ENCODE measurements around the gene MEIOSIN. TPM values are rescaled to one million over a fixed set of nuclear protein-coding genes. Genes with fewer than 3 reads are reported as not detected.

MEIOSIN gene
- total and polyA plus RNA-seq, 4 donors = not detected

GRCh38 chr19:45785097-45785496, 51.9 kb downstream of the MEIOSIN start:
- WGBS = 88% methylated on average over 5 of the region's 5 CpGs
- Histone ChIP-seq H3K27me3 (ENCODE audit: control insufficient read depth in 4 of 4, insufficient read depth in 4 of 4, low read length in 3 of 4) (no peaks in the 10 kb centered on the region), H3K27ac (ENCODE audit: low read depth in 1 of 2, low read length in 2 of 2) (no peak overlapping the region), H3K4me3 (ENCODE audit: low read depth in 1 of 3, low read length in 3 of 3) (no peak overlapping the region), H3K4me1 (ENCODE audit: control insufficient read depth in 4 of 4, insufficient read depth in 4 of 4, low read length in 3 of 4) (peaks cover 0 to 4% (median 2%) of the 10 kb centered on the region in 4 donors), H3K9me3 (ENCODE audit: control insufficient read depth in 4 of 4, low read length in 3 of 4) (no peaks in the 10 kb centered on the region), H3K9ac (ENCODE audit: low read depth in 1 of 2, low read length in 2 of 2) (no peak overlapping the region), H3K36me3 (ENCODE audit: control insufficient read depth in 4 of 4, insufficient read depth in 3 of 4, low read depth in 1 of 4, low read length in 3 of 4) (peaks cover 0 to 29% (median 7%) of the 10 kb centered on the region in 4 donors)
- TF ChIP-seq SP1 (IDR thresholded peaks at IDR 0.05) (no peak), REST (IDR thresholded peaks at IDR 0.05) (no peak), ZBTB33 (IDR thresholded peaks at IDR 0.05) (no peak), FOXA1 (IDR thresholded peaks at IDR 0.05) (no peak), HNF4A (conservative IDR thresholded peaks at IDR 0.05) (no peak), TAF1 (conservative IDR thresholded peaks at IDR 0.05) (no peak), MAX (IDR thresholded peaks at IDR 0.05) (no peak), CTCF (IDR thresholded peaks at IDR 0.05; ENCODE audit: low read depth, low read length, missing input control) (no peak), EGR1 (IDR thresholded peaks at IDR 0.05; ENCODE audit: low read depth in 2 of 2) (no peak), YY1 (IDR thresholded peaks at IDR 0.05) (no peak), GABPA (IDR thresholded peaks at IDR 0.05 in 1 of 2, conservative IDR thresholded peaks at IDR 0.05 in 1 of 2) (no peak), JUND (IDR thresholded peaks at IDR 0.05) (no peak)
- no peak for DNase-seq (ENCODE audit: low spot score)

GRCh38 chr19:45785781-45786532, 52.7 kb downstream of the MEIOSIN start:
- no peak overlapping the region for H3K4me3 ChIP-seq (ENCODE audit: low read depth in 1 of 3, low read length in 3 of 3)
- DNase-seq (ENCODE audit: low spot score) = no peak
- peaks cover 0 to 4% (median 2%) of the 10 kb centered on the region in 4 donors for H3K4me1 ChIP-seq (ENCODE audit: control insufficient read depth in 4 of 4, insufficient read depth in 4 of 4, low read length in 3 of 4)
- no peak for TF ChIP-seq GABPA (IDR thresholded peaks at IDR 0.05 in 1 of 2, conservative IDR thresholded peaks at IDR 0.05 in 1 of 2)
- TF ChIP-seq SP1 (IDR thresholded peaks at IDR 0.05) = no peak
- no peak for TF ChIP-seq TAF1 (conservative IDR thresholded peaks at IDR 0.05)
- peaks cover 0 to 29% (median 7%) of the 10 kb centered on the region in 4 donors for H3K36me3 ChIP-seq (ENCODE audit: control insufficient read depth in 4 of 4, insufficient read depth in 3 of 4, low read depth in 1 of 4, low read length in 3 of 4)
- no peak overlapping the region for H3K27ac ChIP-seq (ENCODE audit: low read depth in 1 of 2, low read length in 2 of 2)
- 95% methylated on average over 57 of the region's 57 CpGs for WGBS
- H3K9ac ChIP-seq (ENCODE audit: low read depth in 1 of 2, low read length in 2 of 2) = no peak overlapping the region
- H3K9me3 ChIP-seq (ENCODE audit: control insufficient read depth in 4 of 4, low read length in 3 of 4) = no peaks in the 10 kb centered on the region
- no peaks in the 10 kb centered on the region for H3K27me3 ChIP-seq (ENCODE audit: control insufficient read depth in 4 of 4, insufficient read depth in 4 of 4, low read length in 3 of 4)
